PC-3 (cell line): ENCODE results near the gene TTYH2. TPM values are rescaled to one million over a fixed set of nuclear protein-coding genes. Genes with fewer than 3 reads are reported as not detected.

Experiments used
- ATAC-seq: fragments of 200-7000 bp; cut with Tn5 transposase; 2 replicates; pipeline ENCODE4 v1.9.1; 2020; ENCODE audit warnings: mild to moderate bottlenecking, moderate library complexity
- BruUV-seq: library from RNA; stranded (reverse); fragments of 400-500 nt; replicated peaks from 2 replicates; lab custom pipeline; 2021; lab: Mats Ljungman, UMichigan
- CTCF ChIA-PET: fragments of 300-600 bp; sonication (Branson Sonifier 250); formaldehyde crosslinking; loops from one replicate; lab custom pipeline; 2022; ENCODE audit warnings: antibody characterized with exemption; lab: Charles Lee
- POLR2A ChIA-PET: fragments of 300-600 bp; sonication (Branson Sonifier 250); formaldehyde crosslinking; loops from one replicate; lab custom pipeline; 2022; ENCODE audit warnings: antibody characterized with exemption; ENCODE audit not compliant: unreplicated experiment; lab: Charles Lee
- DNase-seq: peaks from one replicate; pipeline ENCODE4 v3.0.0-alpha.2; 2015
- H2AFZ ChIP-seq: fragments of 300-600 bp; sonication (generic); 2 replicates; pipeline ENCODE4 v1.6.0; 2016; ENCODE audit warnings: antibody characterized with exemption, low read length
- H3F3A ChIP-seq: fragments of 300-600 bp; sonication (generic); one replicate; pipeline ENCODE4 v1.6.0; 2017; ENCODE audit warnings: antibody characterized with exemption, low read length, control low read depth, mild to moderate bottlenecking; ENCODE audit not compliant: unreplicated experiment
- H3K27ac ChIP-seq: fragments of 300-600 bp; sonication (generic); 2 replicates; pipeline ENCODE4 v1.5.1; 2016; ENCODE audit warnings: mild to moderate bottlenecking, low read length
- H3K27me3 ChIP-seq: fragments of 300-600 bp; sonication (generic); 2 replicates; pipeline ENCODE4 v1.6.1; 2016; ENCODE audit warnings: low read length, mixed read lengths
- H3K36me3 ChIP-seq: fragments of 300-600 bp; sonication (generic); 2 replicates; pipeline ENCODE4 v1.6.1; 2016; ENCODE audit warnings: low read depth, mixed run types, low read length, mixed read lengths
- H3K4me1 ChIP-seq: fragments of 300-600 bp; sonication (generic); 2 replicates; pipeline ENCODE4 v1.5.1; 2016; ENCODE audit warnings: low read length; ENCODE audit not compliant: insufficient read depth
- H3K4me2 ChIP-seq: fragments of 300-600 bp; sonication (generic); 2 replicates; pipeline ENCODE4 v1.6.0; 2016; ENCODE audit warnings: low read length
- H3K4me3 ChIP-seq: fragments of 300-600 bp; sonication (generic); 2 replicates; pipeline ENCODE4 v1.5.1; 2016; ENCODE audit warnings: mild to moderate bottlenecking, low read length, mixed read lengths
- H3K79me2 ChIP-seq: fragments of 300-600 bp; sonication (generic); 2 replicates; pipeline ENCODE4 v1.6.1; 2017; ENCODE audit warnings: low read length, mixed read lengths
- H3K9ac ChIP-seq: fragments of 300-600 bp; sonication (generic); 2 replicates; pipeline ENCODE4 v1.6.0; 2016; ENCODE audit warnings: mild to moderate bottlenecking, low read length
- H3K9me2 ChIP-seq: fragments of 300-600 bp; sonication (generic); replicated peaks from 2 replicates; pipeline ENCODE4 v1.6.1; 2016; ENCODE audit warnings: mixed run types, low read length, mixed read lengths
- H3K9me3 ChIP-seq: fragments of 300-600 bp; sonication (generic); 2 replicates; pipeline ENCODE4 v1.6.1; 2016; ENCODE audit warnings: low read length, mixed read lengths
- H4K20me1 ChIP-seq: fragments of 300-600 bp; sonication (generic); 2 replicates; pipeline ENCODE4 v1.6.1; 2016; ENCODE audit warnings: low read length, mixed read lengths
- EZH2 ChIP-seq: fragments of 300-600 bp; sonication (generic); IDR thresholded peaks from one replicate; pipeline ENCODE4 v1.6.1; 2017; ENCODE audit warnings: antibody characterized with exemption, mild to moderate bottlenecking, low read length; ENCODE audit not compliant: unreplicated experiment
- EZH2phosphoT487 ChIP-seq: fragments of 300-600 bp; sonication (generic); IDR thresholded peaks from 2 replicates; pipeline ENCODE4 v1.6.1; 2018; ENCODE audit warnings: mild to moderate bottlenecking, antibody characterized with exemption, low read length, borderline replicate concordance
- intact Hi-C: fragments of 100-400 bp; cut with micrococcal nuclease; formaldehyde crosslinking; loops from 2 replicates; pipeline ENCODE4 v1.9.0; 2023
- total RNA-seq: library from RNA; depleted of rRNA; stranded (reverse); fragments of >200 nt; gene quantifications from 2 replicates; pipeline ENCODE4 v1.2.3, GENCODE V29; 2014
- TF ChIP-seq, protein P1 (sequence below): fragments of 300-600 bp; sonication (generic); conservative IDR thresholded peaks from 2 replicates; pipeline ENCODE4 v1.5.1; 2017; ENCODE audit warnings: antibody characterized with exemption, low read depth, mild to moderate bottlenecking, low read length

TTYH2 gene
- total RNA-seq, 1 experiment from 2014 or later: 17.6 TPM

- H3K27ac ChIP-seq: no peak overlapping the region
- no peaks in the 10 kb centered on the region for H3K36me3 ChIP-seq
- H4K20me1 ChIP-seq: no peaks in the 10 kb centered on the region
- no peaks in the 10 kb centered on the region for H3F3A ChIP-seq
- ATAC-seq (no peak), DNase-seq (no peak)
- no peak overlapping the region for H3K9ac ChIP-seq
- H3K9me3 ChIP-seq: no peaks in the 10 kb centered on the region
- ChIA-PET POLR2A (no interaction called here), CTCF (interaction anchor here (0.6 kb wide), 1 partner anchor 508 kb away, joined by 5 read pairs; no protein-coding TSS in a partner anchor)
- no peaks in the 10 kb centered on the region for H3K27me3 ChIP-seq
- no peak overlapping the region for H3K4me2 ChIP-seq
- TF ChIP-seq EZH2: no peak
- TF ChIP-seq EZH2phosphoT487: no peak
- TF ChIP-seq, protein P1, sequence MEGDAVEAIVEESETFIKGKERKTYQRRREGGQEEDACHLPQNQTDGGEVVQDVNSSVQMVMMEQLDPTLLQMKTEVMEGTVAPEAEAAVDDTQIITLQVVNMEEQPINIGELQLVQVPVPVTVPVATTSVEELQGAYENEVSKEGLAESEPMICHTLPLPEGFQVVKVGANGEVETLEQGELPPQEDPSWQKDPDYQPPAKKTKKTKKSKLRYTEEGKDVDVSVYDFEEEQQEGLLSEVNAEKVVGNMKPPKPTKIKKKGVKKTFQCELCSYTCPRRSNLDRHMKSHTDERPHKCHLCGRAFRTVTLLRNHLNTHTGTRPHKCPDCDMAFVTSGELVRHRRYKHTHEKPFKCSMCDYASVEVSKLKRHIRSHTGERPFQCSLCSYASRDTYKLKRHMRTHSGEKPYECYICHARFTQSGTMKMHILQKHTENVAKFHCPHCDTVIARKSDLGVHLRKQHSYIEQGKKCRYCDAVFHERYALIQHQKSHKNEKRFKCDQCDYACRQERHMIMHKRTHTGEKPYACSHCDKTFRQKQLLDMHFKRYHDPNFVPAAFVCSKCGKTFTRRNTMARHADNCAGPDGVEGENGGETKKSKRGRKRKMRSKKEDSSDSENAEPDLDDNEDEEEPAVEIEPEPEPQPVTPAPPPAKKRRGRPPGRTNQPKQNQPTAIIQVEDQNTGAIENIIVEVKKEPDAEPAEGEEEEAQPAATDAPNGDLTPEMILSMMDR: no peak
- no peaks in the 10 kb centered on the region for H3K9me2 ChIP-seq
- no peak overlapping the region for H2AFZ ChIP-seq
- BruUV-seq: no TSS peak
- no peaks in the 10 kb centered on the region for H3K4me1 ChIP-seq
- H3K4me3 ChIP-seq: no peak overlapping the region
- H3K79me2 ChIP-seq: no peaks in the 10 kb centered on the region
- intact Hi-C loops: no loop called here
These were observed 28.1 kb downstream of the TTYH2 start for GRCh38 chr17:74241431-74241830.

DNA sequence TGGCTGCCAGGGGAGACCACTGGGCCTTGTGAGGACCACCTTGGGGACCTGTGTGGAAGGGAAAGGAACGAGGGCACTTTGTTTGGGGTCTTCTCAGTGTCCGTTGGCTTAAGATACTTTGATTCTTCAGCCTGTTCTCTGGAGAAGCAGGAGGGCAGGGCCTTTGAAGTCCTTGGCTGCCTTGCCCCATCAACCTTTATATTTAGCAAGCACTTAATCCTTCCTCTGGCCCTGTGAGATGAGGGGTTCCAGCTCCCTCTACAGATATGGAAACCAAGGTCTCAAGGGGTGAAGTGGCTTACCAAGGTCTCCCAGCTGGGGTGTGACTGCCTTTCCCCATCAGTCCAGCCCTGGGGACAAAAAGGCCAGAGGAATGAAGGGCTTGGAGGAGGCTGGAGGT, 28.5 kb downstream of the TTYH2 start:
- Histone ChIP-seq H3K9me3 (no peaks in the 10 kb centered on the region), H2AFZ (no peak overlapping the region), H4K20me1 (no peaks in the 10 kb centered on the region), H3K9ac (no peak overlapping the region), H3K9me2 (no peaks in the 10 kb centered on the region), H3K79me2 (no peaks in the 10 kb centered on the region), H3K4me1 (no peaks in the 10 kb centered on the region), H3K36me3 (no peaks in the 10 kb centered on the region), H3K4me3 (no peak overlapping the region), H3K27me3 (no peaks in the 10 kb centered on the region), H3F3A (no peaks in the 10 kb centered on the region), H3K27ac (no peak overlapping the region), H3K4me2 (no peak overlapping the region)
- ATAC-seq (no peak), DNase-seq (no peak)
- CTCF ChIA-PET: interaction anchor here (0.6 kb wide), 1 partner anchor 507 kb away, joined by 5 read pairs; no protein-coding TSS in a partner anchor
- BruUV-seq: no TSS peak
- POLR2A ChIA-PET: no interaction called here
- intact Hi-C loops: no loop called here
- TF ChIP-seq EZH2phosphoT487 (no peak), EZH2 (no peak)
- TF ChIP-seq, protein P1: no peak

DNA sequence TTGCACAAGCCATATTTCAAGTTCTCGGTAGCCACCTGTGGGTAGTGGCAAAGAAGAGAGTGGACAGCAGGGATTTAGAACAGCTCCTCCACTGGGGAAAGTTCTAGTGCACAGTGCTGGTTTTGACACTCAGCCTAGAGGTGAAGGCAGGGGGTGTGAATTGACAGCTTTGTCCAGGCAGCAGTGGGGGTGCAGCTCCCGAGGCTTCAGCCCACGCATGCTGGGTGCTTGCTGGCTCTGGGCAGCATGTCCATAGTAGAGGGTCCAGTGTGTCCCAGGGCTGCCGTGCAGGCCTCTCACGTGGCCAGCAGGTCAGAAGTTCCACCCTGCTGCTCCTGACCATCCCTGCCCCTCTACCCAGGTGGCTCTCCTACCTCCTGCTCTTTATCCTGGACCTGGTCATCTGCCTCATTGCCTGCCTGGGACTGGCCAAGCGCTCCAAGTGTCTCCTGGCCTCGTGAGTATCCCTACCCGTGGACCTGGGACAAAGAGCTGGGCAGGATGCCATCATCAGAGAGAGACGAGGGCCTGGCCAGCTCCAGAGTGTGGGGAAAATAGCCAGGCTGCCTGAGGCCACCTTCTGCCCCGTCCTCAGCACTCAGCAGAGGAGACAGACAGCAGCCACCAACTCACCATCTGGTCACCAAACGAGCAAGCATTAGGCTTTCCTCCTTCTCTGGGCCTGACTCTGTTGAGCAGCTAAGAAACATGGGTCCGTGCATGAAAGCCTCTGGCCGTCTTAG, 29.8 kb downstream of the TTYH2 start:
- no peaks in the 10 kb centered on the region for H4K20me1 ChIP-seq
- DNase-seq (no peak), ATAC-seq (no peak)
- H3K4me3 ChIP-seq: no peak overlapping the region
- no peaks in the 10 kb centered on the region for H3K79me2 ChIP-seq
- no peak overlapping the region for H2AFZ ChIP-seq
- H3K36me3 ChIP-seq: no peaks in the 10 kb centered on the region
- no peak overlapping the region for H3K9ac ChIP-seq
- H3F3A ChIP-seq: no peaks in the 10 kb centered on the region
- no TSS peak for BruUV-seq
- H3K9me3 ChIP-seq: no peaks in the 10 kb centered on the region
- ChIA-PET CTCF (no interaction called here), POLR2A (no interaction called here)
- TF ChIP-seq, protein P1: no peak
- TF ChIP-seq EZH2: no peak
- TF ChIP-seq EZH2phosphoT487: no peak
- no peaks in the 10 kb centered on the region for H3K27me3 ChIP-seq
- H3K27ac ChIP-seq: no peak overlapping the region
- H3K4me1 ChIP-seq: no peaks in the 10 kb centered on the region
- intact Hi-C loops: no loop called here
- H3K9me2 ChIP-seq: no peaks in the 10 kb centered on the region
- H3K4me2 ChIP-seq: no peak overlapping the region
